GM21526 (cell line): ENCODE measurements around the gene SCGB2B2.
"Not testable (repeated sequence)": the region's sequence is repeated elsewhere in the genome, so short reads cannot be mapped to it uniquely, and the experiment has no call there.

Experiments used
- ATAC-seq: cut with Tn5 transposase; IDR thresholded peaks from one replicate; pipeline ENCODE4 v1.9.1; 2021; ENCODE audit warnings: moderate library complexity; ENCODE audit not compliant: unreplicated experiment, low FRiP score

The SCGB2B2 gene

GRCh38 chr19:34671972-34672371, 5.0 kb downstream of the SCGB2B2 start:
- ATAC-seq = no peak

DNA sequence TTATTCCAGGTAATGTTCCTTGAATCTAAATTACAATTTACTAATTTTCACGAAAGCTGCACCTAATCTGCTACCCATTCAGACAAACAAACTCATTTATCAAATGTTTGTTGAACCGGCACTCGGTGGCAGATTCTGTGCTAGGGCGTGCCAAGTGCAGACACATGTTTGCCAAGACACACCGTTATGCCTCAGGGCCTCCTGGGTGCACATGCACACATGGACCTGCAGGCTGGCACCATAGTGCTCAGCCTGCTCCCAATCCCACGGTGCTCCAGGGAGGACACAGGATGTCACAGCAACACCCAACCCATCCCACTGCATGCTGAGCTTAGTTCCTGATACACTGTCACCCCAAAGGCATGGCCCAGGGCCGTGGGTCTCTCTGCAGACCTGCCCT, 7.7 kb downstream of the SCGB2B2 start:
- ATAC-seq = no peak

DNA sequence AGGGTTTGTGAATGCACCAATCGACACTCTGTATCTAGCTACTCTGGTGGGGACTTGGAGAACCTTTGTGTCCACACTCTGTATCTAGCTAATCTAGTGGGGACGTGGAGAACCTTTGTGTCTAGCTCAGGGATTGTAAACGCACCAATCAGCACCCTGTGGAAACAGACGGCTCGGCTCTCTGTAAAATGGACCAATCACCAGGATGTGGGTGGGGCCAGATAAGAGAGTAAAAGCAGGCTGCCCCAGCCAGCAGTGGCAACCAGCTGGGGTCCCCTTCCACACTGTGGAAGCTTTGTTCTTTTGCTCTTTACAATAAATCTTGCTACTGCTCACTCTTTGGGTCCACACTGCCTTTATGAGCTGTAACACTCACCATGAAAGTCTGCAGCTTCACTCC, 8.3 kb downstream of the SCGB2B2 start:
- ATAC-seq = not testable (repeated sequence)

GRCh38 chr19:34668077-34668689, 8.8 kb downstream of the SCGB2B2 start:
- not testable (repeated sequence) for ATAC-seq

DNA sequence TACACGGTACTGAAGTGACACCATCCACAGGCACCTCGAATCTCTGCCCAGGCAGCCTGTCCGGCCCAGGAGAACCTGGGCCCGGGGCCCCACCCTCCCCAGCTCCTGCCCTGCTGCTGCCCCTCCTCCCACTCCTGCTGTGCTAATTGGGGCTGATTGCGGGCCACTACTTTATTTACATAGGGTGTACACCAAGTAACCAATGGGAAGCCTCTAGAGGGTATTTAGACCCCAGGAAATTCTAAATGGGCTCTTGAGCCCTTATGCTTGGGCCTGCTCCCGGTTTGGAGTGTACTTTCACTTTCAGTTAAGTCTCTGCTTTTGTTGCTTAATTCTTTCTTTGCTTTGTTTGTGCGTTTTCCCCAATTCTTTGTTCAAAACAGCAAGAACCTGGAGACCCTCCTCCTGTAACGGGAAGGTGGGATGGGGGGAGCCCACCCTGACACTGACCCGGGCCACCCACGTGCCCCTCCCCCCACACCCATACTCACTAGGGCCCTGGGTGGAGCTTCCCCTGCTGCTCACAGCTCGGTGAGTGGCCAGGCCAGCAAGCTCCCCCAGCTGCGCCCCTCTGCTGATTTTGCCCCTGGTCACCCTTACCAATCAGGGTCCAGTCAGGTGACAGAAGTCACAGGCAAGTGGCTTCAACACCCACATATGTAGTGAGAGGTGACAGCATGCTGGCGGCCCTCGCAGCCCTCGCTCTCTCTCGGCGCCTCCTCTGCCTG, 9.4 kb downstream of the SCGB2B2 start:
- no peak for ATAC-seq

DNA sequence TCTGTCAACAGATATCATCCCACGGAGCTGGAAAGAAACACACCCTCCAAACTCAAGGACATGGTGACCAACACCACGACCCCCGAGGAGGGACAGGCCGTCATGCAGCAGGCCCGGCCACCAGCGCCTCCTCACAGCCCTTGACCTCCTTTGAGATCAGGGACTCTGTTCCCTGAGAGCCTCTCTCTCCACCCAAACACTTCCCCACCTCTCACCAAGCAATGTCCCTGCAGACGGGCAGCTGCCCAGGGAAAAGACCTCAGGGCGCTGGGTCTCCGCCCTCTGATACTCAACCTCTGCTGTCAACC, 10.0 kb downstream of the SCGB2B2 start:
- ATAC-seq = no peak

DNA sequence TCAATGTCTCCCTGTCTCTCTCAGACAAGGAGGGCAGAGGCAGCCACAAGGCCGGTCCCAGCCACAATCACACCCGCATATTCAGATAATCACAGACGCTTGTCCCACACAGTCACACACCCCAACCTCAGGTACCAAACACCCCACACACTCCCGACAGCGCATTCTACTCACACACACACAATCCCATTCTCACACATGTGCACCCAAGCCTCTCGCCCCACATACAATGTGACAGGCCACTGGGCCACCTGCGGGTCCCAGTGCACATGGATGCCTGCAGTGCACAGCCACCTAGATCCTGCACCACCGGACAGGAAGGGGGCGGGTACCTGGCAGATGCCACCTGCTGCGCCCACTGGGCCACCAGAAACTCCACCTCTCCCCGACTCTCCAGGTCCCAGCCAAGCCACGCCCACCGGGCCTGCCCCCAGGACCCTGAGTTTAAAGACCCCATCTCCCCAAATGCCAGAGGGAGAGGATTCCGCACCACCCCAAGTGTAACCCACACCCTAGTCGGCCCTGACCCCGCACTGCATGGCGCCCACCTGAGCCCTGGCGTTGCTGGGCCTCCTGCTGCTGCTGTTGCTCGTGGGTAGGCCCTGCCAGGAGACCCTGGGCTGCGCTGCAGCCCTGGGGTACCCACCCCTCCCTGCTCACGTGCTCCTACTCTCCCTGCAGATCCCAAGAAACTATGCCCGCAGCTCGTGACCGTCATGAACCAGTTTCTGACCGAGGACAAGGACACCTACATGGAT, 10.6 kb downstream of the SCGB2B2 start:
- ATAC-seq = no peak

DNA sequence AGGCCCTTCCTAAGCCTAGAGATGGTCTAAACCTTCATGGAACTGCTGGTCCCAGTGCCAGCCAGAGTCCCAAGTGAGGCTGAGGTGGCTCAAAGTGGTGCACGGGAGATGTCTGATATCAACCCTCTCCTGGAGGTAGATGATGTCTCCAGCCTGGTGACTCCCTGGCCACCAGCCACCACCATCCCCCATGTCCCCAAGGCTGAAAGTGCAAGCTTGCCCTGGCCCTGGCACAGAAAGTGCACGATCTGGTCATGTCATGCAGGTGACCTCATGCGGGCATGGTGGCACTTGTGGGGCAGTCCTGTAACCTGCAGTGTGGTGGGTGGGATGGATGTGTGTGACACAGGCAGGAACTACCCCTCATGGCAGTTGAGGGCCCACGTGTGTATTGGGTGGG, 11.7 kb downstream of the SCGB2B2 start:
- ATAC-seq = not testable (repeated sequence)

GRCh38 chr19:34664870-34665269, 12.1 kb downstream of the SCGB2B2 start:
- no peak for ATAC-seq

DNA sequence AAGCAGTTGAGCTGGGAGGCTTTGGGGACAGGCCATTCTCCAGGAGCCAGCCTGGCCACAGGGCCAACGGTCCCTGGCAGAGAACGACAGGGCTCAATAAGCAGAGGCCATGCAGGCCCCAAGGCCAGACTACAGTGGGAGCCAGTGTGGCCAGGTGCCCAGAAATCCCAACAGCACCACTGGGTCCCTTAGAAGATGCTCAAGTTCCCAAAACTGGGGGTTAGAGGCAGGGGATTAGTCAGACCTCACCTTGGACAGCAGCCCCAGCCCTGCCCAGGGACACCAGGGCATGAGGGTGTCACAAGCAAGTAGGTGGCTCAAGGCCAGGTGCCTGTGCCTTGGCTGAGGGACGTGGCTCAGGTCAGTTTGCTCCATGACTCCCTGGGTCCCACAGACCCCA, 12.8 kb downstream of the SCGB2B2 start:
- ATAC-seq = no peak

- ATAC-seq = no peak
These were observed 14.0 kb downstream of the SCGB2B2 start for GRCh38 chr19:34662919-34663318.

- no peak for ATAC-seq
These were observed 15.6 kb downstream of the SCGB2B2 start for GRCh38 chr19:34661357-34661756.

DNA sequence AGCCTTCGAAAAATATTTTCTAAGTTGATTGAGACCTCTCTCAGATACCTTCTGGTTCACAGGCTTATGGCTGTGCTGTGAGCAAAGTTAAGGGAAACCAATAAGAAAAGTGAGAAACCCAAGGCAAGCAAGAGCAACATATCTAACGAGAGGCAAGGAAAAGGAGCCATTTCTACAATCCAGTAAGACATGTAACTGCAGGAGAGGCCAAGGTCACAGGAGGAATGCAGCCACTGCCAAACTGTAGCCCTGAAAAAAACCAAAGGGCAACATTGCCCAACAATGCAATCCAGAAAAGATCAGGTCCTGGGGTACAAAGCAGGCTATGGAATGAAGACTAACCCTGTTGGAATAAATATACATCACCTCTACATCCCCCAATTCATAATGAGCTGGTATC, 21.3 kb downstream of the SCGB2B2 start:
- no peak for ATAC-seq

DNA sequence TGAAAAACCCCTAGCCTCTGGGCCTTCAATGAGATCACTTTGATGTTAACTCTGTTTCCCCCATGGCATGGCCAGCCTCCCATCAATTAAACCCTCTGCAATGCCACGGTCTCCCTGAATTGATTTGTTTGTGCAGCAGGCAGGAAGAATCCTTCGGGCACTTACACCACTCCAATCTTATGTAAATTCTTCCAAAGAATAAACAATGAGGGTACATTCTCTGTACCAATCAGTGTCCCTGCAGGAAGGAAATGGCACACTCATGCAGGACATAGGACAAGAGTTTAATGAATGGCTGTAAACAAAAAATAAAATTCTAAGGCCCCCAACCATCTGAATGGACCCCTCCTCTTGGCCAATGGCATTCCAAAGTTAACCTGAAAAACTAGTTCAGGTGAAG, 22.2 kb downstream of the SCGB2B2 start:
- ATAC-seq = no peak

DNA sequence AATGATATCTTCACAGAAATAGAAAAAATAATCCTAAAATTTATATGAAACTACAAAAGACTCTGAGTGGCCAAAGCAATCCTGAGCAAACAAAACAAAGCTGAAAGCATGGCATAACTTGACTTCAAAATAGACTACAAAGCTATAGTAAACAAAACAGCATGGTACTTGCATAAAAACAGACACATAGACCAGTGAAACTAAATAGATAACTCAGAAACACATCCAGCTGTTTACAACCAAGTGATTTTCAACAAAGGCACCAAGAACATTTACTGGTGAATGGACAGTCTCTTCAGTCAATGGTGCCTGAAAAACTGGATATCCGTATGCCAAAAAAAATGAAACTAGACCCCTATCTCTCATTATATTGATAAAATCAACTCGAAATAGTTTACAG, 25.2 kb downstream of the SCGB2B2 start:
- ATAC-seq = no peak

- no peak for ATAC-seq
These were observed 26.9 kb downstream of the SCGB2B2 start for GRCh38 chr19:34649886-34650543.

GRCh38 chr19:34645551-34645950, 31.4 kb downstream of the SCGB2B2 start:
- no peak for ATAC-seq

DNA sequence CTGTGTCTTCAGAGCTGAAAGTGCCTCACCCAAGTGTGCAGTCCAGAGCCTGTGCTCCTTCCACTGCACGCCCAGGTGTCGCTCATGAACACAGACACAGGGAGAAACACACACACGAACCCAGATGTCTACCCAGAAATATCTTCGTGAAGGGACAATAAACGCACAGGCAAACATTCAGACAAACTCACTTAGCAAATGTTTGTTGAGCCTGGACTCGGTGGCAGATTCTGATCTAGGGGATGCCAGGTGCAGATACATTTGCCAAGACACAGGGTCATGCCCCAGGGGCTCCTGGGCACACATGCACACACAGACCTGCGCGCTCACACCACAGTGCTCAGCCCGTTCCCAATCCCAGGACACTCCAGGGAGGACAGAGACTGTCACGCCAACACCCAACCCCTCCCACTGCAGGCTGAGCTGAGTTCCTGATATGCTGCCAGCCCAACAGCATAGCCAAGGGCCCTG, 31.9 kb downstream of the SCGB2B2 start:
- no peak for ATAC-seq

- no peak for ATAC-seq
These were observed 34.7 kb downstream of the SCGB2B2 start for GRCh38 chr19:34642241-34642640.

- ATAC-seq = no peak
These were observed 37.4 kb downstream of the SCGB2B2 start for GRCh38 chr19:34639491-34640085.

GRCh38 chr19:34633802-34634201, 43.2 kb downstream of the SCGB2B2 start:
- no peak for ATAC-seq
